HG02642 (cell line): ENCODE results near the gene RCOR3.
A peak's percentile ranks its signal among the peaks of the same experiment; 100 is the strongest.
"Not testable (repeated sequence)": the region's sequence is repeated elsewhere in the genome, so short reads cannot be mapped to it uniquely, and the experiment has no call there.

Experiments
- ATAC-seq: cut with Tn5 transposase; IDR thresholded peaks from one replicate; pipeline ENCODE4 v1.9.1; 2021; ENCODE audit warnings: mild to moderate bottlenecking; ENCODE audit not compliant: unreplicated experiment, poor library complexity

The RCOR3 gene

DNA sequence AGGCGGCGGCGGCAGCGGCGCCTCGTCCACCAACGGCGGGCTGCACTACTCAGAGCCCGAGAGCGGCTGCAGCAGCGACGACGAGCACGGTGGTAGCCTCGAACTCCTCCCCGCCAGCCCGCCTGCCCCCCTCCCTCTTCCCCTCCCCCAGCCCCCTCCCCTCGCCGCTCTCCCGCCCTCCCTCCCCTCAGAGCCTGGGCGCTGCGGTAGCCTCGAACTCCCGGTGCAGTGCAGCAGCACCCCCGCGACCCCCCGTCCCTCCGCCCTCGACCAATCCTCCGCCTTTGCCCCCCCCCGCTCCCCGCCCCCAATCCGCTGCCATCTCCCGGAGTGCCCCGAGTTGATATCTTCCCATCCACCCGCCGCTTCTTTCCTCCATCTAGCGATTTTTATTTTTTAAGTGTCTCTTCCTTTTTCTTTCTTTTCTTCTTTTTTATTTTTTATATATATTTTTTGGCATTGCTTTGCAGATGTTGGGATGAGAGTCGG, 516 bp downstream of the RCOR3 start:
- ATAC-seq: peak; percentile 16

DNA sequence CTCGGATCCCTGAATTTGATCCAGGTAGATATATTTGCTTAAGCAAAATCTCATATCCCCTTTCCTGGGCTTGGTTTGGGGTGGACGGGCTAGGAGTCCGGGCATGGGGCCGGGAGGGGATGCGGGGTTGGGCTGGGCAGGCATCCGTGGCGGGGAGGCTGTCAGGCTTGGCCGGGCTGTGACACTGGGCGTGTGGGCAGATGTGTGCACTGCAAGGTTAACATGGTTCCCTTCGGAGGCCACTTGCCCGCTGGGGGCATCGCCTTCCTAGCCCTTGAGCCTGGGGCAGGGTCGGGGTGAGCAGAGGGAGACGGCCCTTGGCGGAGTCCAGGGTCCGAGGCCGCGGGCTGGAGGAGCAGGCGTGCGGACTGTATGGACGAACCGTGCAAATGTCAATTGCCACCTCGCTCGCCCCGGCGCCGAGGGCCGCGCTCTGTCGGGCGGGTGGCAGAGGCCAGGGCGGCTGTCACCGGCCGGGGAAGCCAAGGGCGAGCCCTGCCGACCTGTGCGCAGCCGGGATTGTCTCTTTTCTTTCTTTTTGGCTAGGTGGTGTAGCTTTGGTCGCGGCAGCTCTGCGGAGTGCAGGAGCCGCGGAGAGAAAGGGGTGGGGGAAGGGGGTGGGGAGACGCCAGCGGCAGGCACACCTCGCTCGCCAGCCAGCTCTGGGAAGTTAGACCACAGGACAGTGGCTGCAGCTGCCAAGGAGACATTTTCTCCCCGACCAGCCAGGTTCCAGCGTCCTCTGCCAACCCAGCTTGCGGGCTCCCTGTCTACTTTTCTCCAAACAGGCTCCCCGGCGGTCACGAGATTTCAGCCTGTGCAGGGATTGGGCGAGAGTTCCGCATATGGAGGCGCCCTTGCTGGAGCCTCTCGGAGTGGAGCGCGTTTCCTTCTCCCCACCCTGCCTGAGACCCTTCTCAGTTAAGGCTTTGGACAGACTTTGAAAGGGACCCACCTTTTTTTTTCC, 1.3 kb downstream of the RCOR3 start:
- ATAC-seq: peak; percentile 35

DNA sequence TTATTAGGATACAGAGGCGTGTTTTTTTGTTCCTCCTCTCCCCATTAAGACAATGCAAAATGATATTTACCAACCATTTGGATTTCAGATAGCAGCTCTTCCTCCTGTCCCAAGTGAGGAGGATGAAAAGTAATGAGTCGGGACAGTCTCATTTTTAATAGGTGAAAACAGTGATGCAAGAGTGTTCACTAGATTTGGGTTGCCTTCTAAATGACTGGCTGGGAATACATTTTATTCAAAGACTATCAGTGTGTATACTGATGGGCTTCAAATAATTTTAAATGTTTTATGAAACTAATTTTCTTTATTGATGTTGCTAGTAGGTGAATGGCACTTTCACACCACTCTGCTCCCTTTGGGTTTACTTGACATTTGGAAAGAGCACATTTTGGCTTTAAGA, 2.1 kb downstream of the RCOR3 start:
- ATAC-seq: no peak

DNA sequence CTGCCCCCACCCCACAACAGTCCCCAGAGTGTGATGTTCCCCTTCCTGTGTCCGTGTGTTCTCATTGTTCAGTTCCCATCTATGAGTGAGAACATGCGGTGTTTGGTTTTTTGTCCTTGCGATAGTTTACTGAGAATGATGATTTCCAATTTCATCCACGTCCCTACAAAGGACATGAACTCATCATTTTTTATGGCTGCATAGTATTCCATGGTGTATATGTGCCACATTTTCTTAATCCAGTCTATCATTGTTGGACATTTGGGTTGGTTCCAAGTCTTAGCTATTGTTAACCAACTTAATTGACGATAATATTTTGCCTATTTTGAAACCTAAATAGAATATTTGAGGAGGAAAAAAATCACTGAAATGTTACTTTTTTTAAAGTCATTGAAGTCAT, 3.9 kb downstream of the RCOR3 start:
- ATAC-seq: not testable (repeated sequence)

DNA sequence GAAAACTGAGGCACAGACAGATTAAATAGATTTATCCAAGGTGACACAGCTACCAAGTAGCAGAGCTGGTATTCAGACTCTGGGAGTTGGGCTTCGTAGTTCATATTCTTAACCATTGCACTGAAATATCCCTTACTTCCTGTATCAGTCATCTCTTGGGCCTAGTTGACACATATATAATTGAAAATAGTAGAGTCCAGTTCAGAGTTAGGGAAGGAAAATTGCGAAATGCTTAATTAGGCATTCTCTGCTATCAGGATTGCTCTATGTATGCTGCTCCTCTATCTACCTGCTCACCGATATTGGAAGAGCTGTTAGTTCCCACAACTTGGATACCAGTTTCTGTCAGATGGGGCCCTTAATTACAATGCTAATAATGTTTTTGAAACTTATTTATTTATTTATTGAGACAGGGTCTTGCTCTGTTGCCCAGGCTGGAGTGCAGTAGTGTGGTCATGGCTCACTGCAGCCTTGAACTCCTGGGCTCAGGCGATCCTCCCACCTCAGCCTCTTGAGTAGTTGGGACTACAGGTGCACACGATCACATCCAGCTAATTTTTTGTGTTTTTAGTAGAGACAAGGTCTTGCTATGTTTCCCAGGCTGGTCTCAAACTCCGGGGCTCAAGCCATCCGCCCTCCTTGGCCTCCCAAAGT, 8.2 kb downstream of the RCOR3 start:
- no peak for ATAC-seq

GRCh38 chr1:211279340-211279739, 20.2 kb downstream of the RCOR3 start:
- no peak for ATAC-seq

DNA sequence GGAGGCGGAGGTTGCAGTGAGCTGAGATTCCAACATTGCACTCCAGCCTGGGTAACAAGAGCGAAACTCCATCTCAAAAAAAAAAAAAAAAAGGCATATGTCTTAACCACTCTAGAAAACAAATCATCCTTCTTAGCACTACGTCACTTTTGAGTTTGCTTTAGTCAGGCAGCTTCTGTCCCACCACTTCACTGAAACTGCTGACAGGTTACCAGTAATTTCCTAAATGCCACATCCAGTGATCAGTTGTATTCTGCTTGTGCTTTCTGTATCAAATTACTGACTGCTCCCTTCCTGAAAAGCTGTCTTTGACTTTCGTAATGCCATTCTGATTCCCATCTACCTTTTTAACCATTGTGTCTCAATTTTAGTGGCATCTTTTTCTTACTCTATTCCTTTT, 21.7 kb downstream of the RCOR3 start:
- ATAC-seq: no peak

DNA sequence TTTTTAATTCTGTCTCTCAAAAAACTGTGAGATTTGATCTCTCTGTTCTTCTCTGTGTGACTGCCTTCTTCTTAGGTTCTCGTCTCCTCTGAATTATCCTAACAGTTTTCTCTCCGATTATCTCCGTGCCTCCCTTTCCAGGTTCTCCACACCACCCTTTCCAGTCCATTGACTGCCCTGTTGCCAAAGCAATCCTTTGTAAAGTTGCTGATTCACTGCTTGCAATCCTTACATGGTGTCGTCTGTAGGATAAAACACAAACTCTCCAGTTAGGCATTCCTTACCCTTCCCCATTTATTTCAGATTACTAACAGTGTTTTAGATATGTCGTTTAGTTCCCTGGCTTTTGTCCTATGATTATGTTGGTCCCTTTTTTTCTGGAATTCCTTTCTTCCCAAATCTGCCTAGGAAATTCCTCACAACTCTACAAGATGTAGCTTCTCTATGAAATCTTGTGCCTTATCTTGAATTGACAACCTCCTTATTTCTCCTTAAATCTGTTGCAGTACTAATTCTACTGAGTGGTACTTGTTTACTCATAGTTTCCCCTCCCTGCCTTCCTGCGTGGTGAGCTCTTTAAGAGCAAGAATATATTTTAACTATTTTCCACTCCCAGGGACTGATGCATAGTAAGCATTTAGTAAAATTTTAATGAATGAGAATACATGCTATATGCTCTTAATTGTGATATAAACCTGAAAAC, 22.3 kb downstream of the RCOR3 start:
- no peak for ATAC-seq

DNA sequence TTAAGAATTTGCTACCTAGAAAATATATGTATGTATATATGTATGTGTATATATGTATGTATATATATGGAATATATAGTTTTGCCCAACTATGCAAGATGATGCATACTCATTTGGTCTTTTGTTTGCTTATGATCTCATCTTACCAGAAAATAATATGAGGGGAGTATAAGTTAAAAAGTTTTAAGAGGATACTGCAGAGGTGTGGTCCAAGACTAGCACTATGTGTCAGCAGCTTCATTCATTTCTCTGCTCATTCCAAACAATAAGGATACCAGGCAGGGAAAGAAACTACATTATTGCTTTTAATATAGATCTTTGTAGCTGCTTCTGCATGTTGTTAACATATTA, 22.8 kb downstream of the RCOR3 start:
- no peak for ATAC-seq

DNA sequence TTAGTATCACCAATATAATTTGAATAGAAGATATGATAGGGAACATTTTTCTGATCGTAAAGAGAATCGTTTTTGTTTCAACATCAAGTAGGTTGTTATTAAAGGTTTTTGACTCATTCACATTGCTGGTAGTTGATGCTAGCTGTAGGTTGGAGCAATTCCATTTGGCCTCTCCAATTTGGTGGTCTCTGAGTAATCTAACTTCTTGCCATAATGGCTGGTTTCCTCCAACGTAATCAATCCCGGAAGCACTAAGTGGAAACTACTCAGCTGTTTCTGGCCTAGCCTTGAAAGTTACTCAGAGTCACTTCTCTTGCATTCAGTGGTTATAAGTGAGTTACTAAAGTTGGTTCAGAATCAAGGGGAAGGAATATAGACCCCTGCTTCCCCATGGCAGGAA, 26.0 kb downstream of the RCOR3 start:
- no peak for ATAC-seq

- no peak for ATAC-seq
Measured at GRCh38 chr1:211287218-211287617, 28.1 kb downstream of the RCOR3 start.

GRCh38 chr1:211292411-211292810, 33.2 kb downstream of the RCOR3 start:
- no peak for ATAC-seq

DNA sequence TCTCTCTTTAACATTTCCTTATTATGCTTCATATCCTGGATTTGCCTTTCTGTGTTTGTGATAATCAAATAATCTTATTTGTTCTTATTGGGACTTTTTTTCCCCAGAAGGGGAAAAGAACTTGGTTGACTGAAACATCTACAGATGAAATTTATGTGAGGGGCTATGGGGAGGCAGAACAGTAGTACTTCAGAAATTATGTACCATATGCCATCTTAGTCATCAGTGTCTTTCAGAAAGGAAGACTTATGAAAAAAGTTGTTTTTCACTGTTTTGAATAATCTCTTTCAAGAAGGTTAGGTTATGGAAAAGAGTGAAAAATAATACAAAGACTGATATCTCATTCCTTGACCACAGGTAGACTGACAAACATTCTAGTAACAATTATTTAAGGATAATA, 37.2 kb downstream of the RCOR3 start:
- ATAC-seq: no peak

- ATAC-seq: peak; percentile 96
Measured at GRCh38 chr1:211305044-211305443, 45.9 kb downstream of the RCOR3 start.

DNA sequence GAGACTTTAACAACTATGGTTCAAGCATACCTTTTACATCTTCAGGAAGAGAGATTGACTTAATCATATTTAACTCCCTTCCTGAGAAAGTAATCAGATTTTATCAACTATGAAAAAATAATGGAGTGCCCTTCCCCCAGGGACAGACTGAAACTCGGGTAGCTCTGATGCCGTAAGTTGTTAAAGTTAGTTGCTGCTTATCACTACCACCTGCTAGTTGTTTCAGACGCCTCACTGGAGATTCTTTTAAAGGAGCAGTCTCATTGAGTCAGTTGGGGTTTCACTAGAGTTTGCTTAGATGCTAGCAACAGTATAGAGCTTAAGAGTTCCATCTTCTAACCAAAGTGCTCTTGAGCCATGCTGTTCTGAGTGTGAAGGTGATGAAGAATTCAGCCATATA, 50.5 kb downstream of the RCOR3 start:
- no peak for ATAC-seq

DNA sequence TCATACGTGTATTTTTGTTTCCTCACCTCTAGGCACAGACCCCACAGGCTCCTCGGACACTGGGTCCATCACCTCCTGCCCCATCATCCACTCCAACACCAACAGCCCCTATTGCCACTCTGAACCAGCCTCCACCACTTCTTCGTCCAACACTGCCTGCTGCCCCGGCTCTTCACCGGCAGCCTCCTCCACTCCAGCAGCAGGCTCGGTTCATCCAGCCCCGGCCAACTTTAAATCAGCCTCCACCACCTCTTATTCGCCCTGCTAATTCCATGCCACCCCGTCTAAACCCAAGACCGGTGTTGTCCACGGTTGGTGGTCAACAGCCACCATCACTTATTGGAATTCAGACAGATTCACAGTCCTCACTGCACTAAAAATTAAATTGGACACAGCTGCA, 54.2 kb downstream of the RCOR3 start:
- no peak for ATAC-seq

DNA sequence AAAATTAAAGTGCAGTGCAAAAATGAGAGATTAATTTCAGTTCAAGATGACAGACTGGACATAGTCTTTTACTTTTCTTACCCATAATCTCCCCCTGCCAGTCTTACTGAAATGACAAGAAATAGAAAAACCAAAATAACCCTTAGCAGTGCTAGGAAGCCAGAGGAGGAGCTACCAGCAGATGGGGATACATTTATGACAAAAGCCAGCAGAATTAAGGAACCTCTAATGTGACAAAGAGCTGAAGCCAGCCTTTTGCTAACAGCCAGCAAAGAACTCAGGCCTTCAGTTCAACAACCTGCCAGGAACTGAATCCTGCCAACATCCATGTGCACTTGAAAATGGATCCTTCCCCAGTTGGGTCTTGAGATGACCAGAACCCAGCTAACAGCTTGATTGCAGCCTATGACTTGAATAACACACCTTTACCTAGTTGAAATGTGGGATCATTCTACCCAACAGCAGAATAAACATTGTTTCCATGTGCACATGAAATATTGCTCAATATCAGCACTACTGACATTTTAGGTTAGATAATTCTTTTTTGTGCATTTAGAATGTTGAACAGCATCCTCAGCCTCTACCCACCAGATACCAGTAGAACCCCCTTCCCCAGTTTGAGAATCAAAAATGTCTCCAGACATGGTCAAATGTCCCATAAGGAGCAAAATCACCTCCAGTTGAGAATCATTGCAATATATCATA, 59.6 kb downstream of the RCOR3 start:
- no peak for ATAC-seq

GRCh38 chr1:211319892-211320291, 60.7 kb downstream of the RCOR3 start:
- no peak for ATAC-seq

DNA sequence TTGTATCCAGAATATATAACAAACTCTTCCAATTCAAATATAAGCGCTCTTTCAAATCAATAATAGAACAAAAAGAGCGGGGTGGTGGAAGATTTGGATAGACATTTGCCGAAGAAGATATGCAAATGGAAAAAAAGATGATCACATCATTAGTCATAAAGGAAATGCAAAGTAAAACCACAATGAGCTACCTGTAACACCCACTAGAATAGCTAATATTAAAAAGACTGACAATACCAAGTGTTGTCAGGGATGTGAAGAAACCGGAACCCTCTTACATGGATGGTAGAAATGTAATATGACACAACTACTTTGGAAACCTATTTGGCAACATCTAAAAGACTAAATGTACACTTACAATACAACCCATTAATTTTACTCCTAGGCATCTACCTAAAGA, 61.8 kb downstream of the RCOR3 start:
- ATAC-seq: no peak

GRCh38 chr1:211321646-211322045, 62.5 kb downstream of the RCOR3 start:
- not testable (repeated sequence) for ATAC-seq
